Type B pancreatic cell (in vitro differentiated cells): ENCODE measurements around the gene ITPK1. TPM values are rescaled to one million over a fixed set of nuclear protein-coding genes. Genes with fewer than 3 reads are reported as not detected.

Source experiments
- DNase-seq: peaks from one replicate; pipeline ENCODE4 v3.0.0; 2021; ENCODE audit warnings: mixed read lengths; ENCODE audit not compliant: unreplicated experiment; ENCODE audit errors: extremely low spot score
- H3K27ac Mint-ChIP-seq: 2 replicates; pipeline ENCODE4 v1.8.0; 2021; ENCODE audit warnings: mild to moderate bottlenecking, mixed read lengths
- H3K27me3 Mint-ChIP-seq: 2 replicates; pipeline ENCODE4 v1.8.0; 2021; ENCODE audit warnings: mixed read lengths
- H3K36me3 Mint-ChIP-seq: 2 replicates; pipeline ENCODE4 v1.8.0; 2021; ENCODE audit warnings: mixed read lengths
- H3K4me1 Mint-ChIP-seq: one replicate; pipeline ENCODE4 v1.8.0; 2021; ENCODE audit warnings: mixed read lengths; ENCODE audit not compliant: unreplicated experiment
- H3K4me3 Mint-ChIP-seq: 2 replicates; pipeline ENCODE4 v1.8.0; 2021; ENCODE audit warnings: mild to moderate bottlenecking, mixed read lengths
- H3K9me3 Mint-ChIP-seq: 2 replicates; pipeline ENCODE4 v1.8.0; 2021; ENCODE audit warnings: mixed read lengths
- total RNA-seq: library from RNA; stranded (reverse); gene quantifications from 2 replicates; pipeline ENCODE4 v1.2.1, GENCODE V29; 2021; ENCODE audit warnings: low replicate concordance
- TF ChIP-seq, protein P1 (sequence below): fragments of 200-600 bp; sonication (generic); conservative IDR thresholded peaks from 2 replicates; pipeline ENCODE4 v1.5.0; 2021; ENCODE audit warnings: antibody characterized with exemption, mild to moderate bottlenecking

The ITPK1 gene
- total RNA-seq, 1 donor from 2014 or later = 40.2 TPM

- H3K27me3 Mint-ChIP-seq = no peaks in the 10 kb centered on the region
- peaks cover 16% of the 10 kb centered on the region for H3K4me1 Mint-ChIP-seq
- H3K27ac Mint-ChIP-seq = no peak overlapping the region
- TF ChIP-seq, protein P1, sequence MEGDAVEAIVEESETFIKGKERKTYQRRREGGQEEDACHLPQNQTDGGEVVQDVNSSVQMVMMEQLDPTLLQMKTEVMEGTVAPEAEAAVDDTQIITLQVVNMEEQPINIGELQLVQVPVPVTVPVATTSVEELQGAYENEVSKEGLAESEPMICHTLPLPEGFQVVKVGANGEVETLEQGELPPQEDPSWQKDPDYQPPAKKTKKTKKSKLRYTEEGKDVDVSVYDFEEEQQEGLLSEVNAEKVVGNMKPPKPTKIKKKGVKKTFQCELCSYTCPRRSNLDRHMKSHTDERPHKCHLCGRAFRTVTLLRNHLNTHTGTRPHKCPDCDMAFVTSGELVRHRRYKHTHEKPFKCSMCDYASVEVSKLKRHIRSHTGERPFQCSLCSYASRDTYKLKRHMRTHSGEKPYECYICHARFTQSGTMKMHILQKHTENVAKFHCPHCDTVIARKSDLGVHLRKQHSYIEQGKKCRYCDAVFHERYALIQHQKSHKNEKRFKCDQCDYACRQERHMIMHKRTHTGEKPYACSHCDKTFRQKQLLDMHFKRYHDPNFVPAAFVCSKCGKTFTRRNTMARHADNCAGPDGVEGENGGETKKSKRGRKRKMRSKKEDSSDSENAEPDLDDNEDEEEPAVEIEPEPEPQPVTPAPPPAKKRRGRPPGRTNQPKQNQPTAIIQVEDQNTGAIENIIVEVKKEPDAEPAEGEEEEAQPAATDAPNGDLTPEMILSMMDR = no peak
- H3K9me3 Mint-ChIP-seq = no peaks in the 10 kb centered on the region
- peaks cover under 1% of the 10 kb centered on the region for H3K36me3 Mint-ChIP-seq
- no peak for DNase-seq
- H3K4me3 Mint-ChIP-seq = no peak overlapping the region
Observed at GRCh38 chr14:93100100-93100499, 15.6 kb downstream of the ITPK1 start.

- H3K4me1 Mint-ChIP-seq = peaks cover 21% of the 10 kb centered on the region
- peaks cover 4% of the 10 kb centered on the region for H3K36me3 Mint-ChIP-seq
- no peak overlapping the region for H3K4me3 Mint-ChIP-seq
- peaks cover 3% of the 10 kb centered on the region for H3K27me3 Mint-ChIP-seq
- no peak overlapping the region for H3K27ac Mint-ChIP-seq
- H3K9me3 Mint-ChIP-seq = no peaks in the 10 kb centered on the region
- TF ChIP-seq, protein P1 = no peak
- no peak for DNase-seq
Observed at GRCh38 chr14:93099643-93100042, 16.1 kb downstream of the ITPK1 start.

DNA sequence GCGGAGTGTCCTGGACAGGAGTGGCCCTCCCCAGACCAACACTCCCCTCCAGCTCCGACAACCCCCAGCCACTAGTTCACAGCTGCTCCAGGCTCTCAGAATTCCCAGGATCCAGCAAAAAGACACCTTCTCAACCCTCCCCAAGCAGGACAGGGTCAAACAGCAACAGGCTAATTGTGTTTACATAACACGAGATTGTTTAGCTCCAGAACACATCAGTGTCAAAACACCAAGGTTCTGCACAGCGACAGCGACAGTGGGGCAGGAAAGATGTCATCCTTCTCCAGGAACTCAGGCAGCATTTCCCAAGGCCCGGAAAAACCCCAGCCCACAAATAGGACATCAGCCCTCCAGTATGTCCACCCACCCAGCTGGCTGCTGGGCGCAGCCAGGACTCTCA lies 16.5 kb downstream of the ITPK1 start:
- Mint-ChIP-seq H3K27me3 (peaks cover 3% of the 10 kb centered on the region), H3K9me3 (no peaks in the 10 kb centered on the region), H3K36me3 (peaks cover 4% of the 10 kb centered on the region), H3K27ac (no peak overlapping the region), H3K4me3 (no peak overlapping the region), H3K4me1 (peaks cover 21% of the 10 kb centered on the region)
- DNase-seq = no peak
- TF ChIP-seq, protein P1 = no peak

- H3K27me3 Mint-ChIP-seq = peaks cover 3% of the 10 kb centered on the region
- no peaks in the 10 kb centered on the region for H3K9me3 Mint-ChIP-seq
Observed at GRCh38 chr14:93096691-93097322, 18.9 kb downstream of the ITPK1 start.

GRCh38 chr14:93095742-93096510 lies 19.8 kb downstream of the ITPK1 start:
- no peak overlapping the region for H3K27ac Mint-ChIP-seq
- no peaks in the 10 kb centered on the region for H3K9me3 Mint-ChIP-seq
- TF ChIP-seq, protein P1 = no peak
- H3K36me3 Mint-ChIP-seq = peaks cover 4% of the 10 kb centered on the region
- peaks cover 3% of the 10 kb centered on the region for H3K27me3 Mint-ChIP-seq
- peaks cover 31% of the 10 kb centered on the region for H3K4me1 Mint-ChIP-seq
- H3K4me3 Mint-ChIP-seq = no peak overlapping the region
- DNase-seq = no peak

More at GRCh38 chr14:93096691-93097322, 18.9 kb downstream of the ITPK1 start:
- TF ChIP-seq, protein P1 = no peak
- no peak for DNase-seq
- no peak overlapping the region for H3K4me3 Mint-ChIP-seq
- H3K36me3 Mint-ChIP-seq = peaks cover 4% of the 10 kb centered on the region
- H3K4me1 Mint-ChIP-seq = peaks cover 25% of the 10 kb centered on the region
- H3K27ac Mint-ChIP-seq = no peak overlapping the region
